Measurements from ENCODE around the gene COG7.

DNA sequence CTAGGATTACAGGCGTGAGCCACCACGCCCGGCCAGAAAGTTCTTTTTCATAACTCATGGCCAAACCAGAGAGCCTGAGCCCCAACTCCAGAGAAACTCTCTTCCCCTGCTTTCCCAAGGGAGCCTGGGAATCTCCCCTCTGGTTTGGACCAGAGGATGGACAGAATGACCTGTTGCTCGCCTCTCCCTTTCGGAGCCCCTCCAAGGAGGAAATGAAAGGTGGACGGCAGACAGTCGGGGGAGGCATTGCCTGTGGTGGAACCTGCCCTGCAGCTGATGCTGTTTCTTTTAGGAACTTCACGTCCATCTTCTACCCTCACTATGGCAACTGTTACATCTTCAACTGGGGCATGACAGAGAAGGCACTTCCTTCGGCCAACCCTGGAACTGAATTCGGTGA lies 85.4 kb downstream of the COG7 start:
- TF ChIP-seq, protein P1, sequence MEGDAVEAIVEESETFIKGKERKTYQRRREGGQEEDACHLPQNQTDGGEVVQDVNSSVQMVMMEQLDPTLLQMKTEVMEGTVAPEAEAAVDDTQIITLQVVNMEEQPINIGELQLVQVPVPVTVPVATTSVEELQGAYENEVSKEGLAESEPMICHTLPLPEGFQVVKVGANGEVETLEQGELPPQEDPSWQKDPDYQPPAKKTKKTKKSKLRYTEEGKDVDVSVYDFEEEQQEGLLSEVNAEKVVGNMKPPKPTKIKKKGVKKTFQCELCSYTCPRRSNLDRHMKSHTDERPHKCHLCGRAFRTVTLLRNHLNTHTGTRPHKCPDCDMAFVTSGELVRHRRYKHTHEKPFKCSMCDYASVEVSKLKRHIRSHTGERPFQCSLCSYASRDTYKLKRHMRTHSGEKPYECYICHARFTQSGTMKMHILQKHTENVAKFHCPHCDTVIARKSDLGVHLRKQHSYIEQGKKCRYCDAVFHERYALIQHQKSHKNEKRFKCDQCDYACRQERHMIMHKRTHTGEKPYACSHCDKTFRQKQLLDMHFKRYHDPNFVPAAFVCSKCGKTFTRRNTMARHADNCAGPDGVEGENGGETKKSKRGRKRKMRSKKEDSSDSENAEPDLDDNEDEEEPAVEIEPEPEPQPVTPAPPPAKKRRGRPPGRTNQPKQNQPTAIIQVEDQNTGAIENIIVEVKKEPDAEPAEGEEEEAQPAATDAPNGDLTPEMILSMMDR (IDR thresholded peaks at IDR 0.05), result no peak
- TF ChIP-seq, protein P2, sequence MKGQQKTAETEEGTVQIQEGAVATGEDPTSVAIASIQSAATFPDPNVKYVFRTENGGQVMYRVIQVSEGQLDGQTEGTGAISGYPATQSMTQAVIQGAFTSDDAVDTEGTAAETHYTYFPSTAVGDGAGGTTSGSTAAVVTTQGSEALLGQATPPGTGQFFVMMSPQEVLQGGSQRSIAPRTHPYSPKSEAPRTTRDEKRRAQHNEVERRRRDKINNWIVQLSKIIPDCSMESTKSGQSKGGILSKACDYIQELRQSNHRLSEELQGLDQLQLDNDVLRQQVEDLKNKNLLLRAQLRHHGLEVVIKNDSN (CRISPR knock-in tag; IDR thresholded peaks at IDR 0.05), result no peak
- TF ChIP-seq FOXJ3 (CRISPR knock-in tag; IDR thresholded peaks at IDR 0.05; ENCODE audit: borderline replicate concordance), result no peak
- TF ChIP-seq ZNF138 (CRISPR knock-in tag; conservative IDR thresholded peaks at IDR 0.05), result no peak
